ENCODE measurements around the gene EBF3.

Gene EBF3

GRCh38 chr10:129958629-129959543 is 5.2 kb downstream of the EBF3 start:
- no peak for DNase-seq

- DNase-seq, result no peak
Observed at GRCh38 chr10:129958148-129958628, 5.9 kb downstream of the EBF3 start.

- DNase-seq, result peak; percentile 83
Observed at GRCh38 chr10:129956876-129957673, 7.0 kb downstream of the EBF3 start.

DNA sequence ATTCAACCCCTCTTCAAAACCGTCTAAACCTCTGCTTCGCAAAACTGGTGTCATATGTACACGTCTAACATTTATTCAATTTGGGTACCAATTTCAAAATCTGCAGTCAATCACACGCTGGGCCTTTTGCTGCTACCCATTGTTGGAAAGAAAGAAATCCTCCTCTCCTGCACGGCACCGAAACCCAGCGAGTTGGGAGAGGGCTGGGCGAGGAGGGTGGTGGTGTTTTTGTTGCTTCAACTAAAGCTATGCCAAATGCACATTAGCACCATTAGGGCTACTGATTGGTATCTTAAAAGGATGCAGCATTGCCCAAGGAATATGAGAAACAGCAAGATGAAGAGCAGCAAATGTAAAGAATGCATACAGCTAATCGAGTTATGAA is 7.8 kb downstream of the EBF3 start:
- no peak for DNase-seq

- DNase-seq, result no peak
Observed at GRCh38 chr10:129955601-129956285, 8.3 kb downstream of the EBF3 start.

- DNase-seq, result no peak
Observed at GRCh38 chr10:129954492-129955315, 9.4 kb downstream of the EBF3 start.

- no peak for DNase-seq
Observed at GRCh38 chr10:129953119-129954051, 10.7 kb downstream of the EBF3 start.

- no peak for DNase-seq
Observed at GRCh38 chr10:129952378-129953118, 11.5 kb downstream of the EBF3 start.

DNA sequence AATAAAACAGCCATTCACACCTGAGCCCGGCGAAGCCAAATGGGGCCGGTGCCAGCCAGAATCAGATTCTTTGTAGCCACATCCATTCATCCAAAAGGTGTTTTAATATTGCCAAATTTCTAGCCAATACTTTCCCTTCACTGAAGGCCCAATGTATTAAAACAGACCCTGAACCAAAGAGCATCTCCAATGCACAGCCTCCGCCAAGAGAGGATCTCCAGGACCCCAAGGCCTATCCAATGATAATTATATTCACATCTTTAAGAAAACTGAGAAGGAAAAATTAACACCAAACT is 12.2 kb downstream of the EBF3 start:
- no peak for DNase-seq

DNA sequence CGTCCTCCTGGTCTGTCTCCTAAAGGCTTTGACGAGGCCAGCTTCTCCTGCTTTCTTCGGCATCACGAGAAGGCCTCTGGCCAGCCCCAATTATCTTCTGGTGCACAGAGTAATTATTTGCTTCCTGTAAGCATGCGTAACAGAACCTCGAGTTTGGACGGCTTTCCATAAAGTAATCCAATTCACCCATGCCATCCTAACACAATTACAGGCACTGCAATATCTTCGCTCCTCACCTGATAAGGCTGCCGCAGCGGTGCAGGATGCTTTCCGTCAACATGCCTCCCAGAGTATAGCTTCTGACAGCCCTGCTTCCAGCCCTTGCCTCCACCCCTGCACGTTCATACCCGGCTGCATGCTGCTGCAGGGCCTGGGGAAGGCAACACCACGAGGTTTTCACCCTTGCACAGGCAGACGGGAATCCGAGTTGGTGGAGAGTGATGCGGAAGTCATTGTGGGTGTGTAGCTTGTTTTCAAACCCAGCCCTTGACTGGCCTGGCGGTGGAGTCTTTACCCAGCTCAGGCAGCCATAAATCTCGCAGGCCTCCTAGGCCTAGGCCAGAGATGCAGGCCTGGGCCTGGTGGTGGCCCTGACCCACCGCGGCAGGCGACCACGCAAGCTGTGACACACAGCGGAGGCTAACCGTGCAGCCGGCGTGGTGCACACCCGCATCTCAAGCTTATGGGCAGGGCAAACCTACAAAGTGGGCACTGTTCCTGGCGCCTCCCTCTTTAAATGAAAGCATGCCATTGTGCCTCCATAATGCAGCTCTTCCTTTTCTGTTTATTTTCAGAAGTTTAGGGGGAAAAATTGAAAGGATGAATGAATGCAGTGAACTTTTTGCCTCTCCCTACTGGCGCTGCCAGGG is 12.7 kb downstream of the EBF3 start:
- no peak for DNase-seq

DNA sequence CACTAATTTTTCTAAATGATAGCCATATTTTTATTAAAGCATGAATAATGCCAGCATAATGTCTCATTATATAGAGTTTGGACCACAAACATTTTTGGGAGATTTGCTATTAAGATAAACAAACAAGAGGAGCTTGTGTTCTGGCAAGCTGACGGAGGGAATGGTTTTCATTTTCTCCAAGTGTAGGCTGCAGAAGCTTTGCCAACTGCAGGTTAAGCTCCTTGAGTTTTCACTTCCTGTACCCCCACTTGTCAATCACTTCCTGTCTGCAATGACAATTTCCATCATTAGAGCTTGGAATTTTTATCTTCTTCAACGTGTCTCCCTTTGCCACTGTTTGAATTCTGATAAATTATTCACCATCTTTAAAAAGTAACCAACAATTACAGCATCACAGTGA is 13.4 kb downstream of the EBF3 start:
- DNase-seq, result no peak

- peak; percentile 70 for DNase-seq
Observed at GRCh38 chr10:129949891-129950291, 14.2 kb downstream of the EBF3 start.

DNA sequence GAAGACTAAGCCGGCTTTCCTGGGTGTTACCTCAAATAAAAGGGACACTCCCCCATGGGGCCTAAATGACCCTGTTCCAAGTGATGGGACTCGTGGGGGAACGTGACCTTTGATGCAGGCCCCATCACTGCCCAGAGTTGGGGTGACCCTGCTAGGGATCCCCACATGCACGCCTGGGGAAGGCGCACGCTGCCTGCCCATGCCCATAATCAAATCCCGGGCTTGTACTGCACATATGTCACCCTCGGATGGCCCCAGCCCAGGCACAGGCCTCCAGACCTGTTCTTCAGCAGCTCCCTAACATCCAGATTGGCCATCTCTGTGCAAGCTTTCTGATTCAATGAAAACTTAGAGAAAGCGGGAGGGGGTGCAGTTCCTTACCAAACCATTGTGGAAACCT is 14.7 kb downstream of the EBF3 start:
- DNase-seq, result no peak

- DNase-seq, result no peak
Observed at GRCh38 chr10:129946859-129947258, 17.2 kb downstream of the EBF3 start.

DNA sequence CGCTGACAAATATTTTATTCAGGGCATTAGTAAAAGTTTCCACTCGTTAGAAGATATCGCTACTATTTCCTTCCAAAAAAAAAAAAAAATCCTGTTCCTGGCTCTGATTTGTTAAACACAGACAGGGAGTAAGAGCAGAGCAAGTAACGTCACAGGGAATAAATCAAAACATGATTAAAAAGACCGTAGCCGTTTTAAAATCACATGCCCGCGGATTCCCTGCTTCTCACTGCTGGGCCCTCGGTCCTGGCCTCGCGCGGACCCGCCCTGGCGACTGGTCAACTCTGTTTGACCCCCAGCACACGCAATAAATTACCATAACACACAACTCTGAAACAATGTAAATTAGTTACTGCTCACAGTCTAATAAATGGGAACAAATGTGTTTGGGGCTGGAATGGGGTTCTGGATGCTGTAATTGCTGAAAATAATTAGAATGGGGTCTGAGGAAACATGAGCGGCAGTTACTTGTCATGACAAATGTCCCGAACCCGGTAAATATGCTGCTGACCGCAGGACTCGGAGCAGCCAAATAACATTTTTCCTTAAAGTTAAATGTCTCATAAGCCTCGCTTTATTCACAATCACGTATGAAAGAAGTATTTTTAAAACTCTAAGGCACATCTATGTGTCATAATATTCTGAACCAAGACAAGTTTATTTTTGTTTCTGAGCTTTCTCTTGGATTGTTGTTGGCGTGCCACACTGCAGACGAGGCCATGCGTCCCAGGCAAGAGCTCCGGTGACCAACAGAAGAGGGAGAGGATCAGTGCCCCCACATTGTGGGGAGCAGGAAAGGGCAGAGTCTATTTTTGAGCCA is 17.9 kb downstream of the EBF3 start:
- no peak for DNase-seq

DNA sequence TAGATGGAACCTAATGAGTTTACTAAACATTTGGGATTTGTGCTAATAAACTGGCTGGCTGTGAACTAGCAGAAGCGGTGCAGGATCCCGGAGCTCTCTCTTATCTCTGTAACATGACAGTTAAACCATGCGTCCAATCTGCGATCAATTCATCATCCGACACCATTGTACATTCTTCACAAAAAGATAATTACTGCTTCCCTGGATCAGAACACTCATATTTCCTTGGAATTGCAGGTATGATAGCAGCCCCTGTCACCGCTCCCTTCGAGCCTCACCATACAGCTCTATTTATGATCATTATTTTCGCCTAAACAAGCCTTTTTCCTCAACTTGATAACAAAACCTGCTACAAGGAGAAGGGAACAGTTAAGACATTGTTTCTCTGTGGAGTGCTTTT is 18.5 kb downstream of the EBF3 start:
- no peak for DNase-seq

- DNase-seq, result no peak
Observed at GRCh38 chr10:129945064-129945463, 19.0 kb downstream of the EBF3 start.

GRCh38 chr10:129944456-129944855 is 19.6 kb downstream of the EBF3 start:
- no peak for DNase-seq
